NCI-H128 (cell line): Measurements from ENCODE around the gene G0S2.
A peak's percentile ranks its signal among the peaks of the same experiment; 100 is the strongest.

Experiments
- DNase-seq: peaks from one replicate; lab custom pipeline; 2025; ENCODE audit not compliant: unreplicated experiment; lab: John Stamatoyannopoulos, UW

The G0S2 gene

GRCh38 chr1:209648346-209648745, 26.9 kb upstream of the G0S2 start:
- DNase-seq: no peak

GRCh38 chr1:209648931-209649776, 26.1 kb upstream of the G0S2 start:
- DNase-seq: no peak

DNA sequence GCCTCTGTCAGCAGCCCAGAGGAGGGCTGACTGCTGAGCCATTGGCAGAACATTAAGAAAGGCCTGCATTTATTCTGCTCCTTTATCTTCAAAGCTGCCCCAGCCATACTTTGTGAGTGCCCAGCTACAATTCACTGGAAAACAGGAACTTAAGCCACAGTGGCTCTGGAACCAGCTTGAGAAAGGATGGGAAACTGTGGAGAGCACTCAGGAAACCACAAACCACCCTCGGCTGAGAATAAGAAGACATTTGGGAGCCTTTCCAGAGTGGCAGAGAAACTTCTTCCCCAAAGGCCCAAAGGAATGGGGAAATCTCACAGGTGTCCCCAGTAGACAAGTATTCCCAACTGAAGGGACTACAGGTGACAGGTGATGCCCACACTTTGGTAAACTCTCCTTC, 24.8 kb upstream of the G0S2 start:
- no peak for DNase-seq

GRCh38 chr1:209651138-209651587, 24.0 kb upstream of the G0S2 start:
- DNase-seq: no peak

DNA sequence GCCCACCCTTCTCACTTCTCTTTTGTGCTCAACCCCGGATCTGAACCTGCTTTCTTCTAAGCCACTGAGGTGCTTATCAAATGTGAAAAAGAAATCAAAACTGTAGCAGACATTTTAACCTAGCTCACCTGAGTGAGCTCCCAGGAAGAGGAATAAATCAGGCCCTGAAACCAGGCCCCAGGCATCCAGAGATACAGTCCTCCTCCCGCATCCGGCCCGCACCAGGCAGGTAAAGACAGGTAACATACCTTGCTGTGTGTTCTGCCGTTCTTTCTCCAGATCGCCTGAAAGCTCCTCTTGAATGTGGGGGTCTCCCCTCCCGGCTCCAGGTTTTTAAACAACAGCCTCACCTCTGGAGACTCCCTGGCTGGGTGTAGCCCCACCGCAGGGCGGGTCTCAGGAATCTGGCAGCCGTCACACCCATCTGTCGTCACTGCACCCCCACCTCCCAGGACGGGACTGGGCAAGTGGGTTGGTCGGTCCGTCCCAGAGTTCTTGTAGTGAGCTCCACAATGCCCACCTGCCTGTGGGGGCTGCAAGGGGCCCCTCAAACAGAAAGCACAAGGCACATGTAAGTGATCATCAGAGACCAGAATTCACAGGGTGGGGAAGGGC, 23.0 kb upstream of the G0S2 start, which contains the start of gene LAMB3:
Gene LAMB3, minus strand, starts transcription at position 305 of the 615 bp plus-strand sequence. CDS start 1,481 bp downstream, outside the sequence.
- no peak for DNase-seq

DNA sequence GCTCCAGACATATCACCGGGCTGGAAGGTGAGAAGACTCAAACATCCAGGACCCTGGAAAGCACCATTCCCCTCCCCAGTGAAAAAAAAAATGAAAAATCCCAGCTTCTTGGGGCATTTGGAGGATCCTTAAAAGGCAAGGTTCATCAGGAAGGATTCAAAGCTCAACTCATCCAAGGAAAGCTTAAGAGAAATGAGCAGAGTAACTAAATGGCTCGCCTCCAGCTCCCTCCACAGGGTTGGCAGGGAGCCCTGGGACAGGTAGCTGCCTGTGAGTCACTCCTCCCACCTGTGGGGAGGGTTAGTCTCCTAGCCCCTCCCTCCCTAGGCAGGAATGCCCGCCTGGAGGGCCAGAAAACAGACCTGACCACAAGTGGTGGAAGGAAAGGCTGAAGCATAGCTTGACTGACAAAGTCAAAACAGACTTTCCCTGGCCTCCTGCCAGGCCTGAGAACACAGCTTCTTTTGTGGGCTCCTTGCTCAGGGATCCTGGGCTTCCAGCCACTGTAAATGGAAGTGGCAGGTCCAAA, 22.3 kb upstream of the G0S2 start:
- DNase-seq: peak; percentile 80

GRCh38 chr1:209653915-209654351, 21.3 kb upstream of the G0S2 start:
- no peak for DNase-seq

- no peak for DNase-seq
Measured at GRCh38 chr1:209655411-209656231, 19.6 kb upstream of the G0S2 start.

DNA sequence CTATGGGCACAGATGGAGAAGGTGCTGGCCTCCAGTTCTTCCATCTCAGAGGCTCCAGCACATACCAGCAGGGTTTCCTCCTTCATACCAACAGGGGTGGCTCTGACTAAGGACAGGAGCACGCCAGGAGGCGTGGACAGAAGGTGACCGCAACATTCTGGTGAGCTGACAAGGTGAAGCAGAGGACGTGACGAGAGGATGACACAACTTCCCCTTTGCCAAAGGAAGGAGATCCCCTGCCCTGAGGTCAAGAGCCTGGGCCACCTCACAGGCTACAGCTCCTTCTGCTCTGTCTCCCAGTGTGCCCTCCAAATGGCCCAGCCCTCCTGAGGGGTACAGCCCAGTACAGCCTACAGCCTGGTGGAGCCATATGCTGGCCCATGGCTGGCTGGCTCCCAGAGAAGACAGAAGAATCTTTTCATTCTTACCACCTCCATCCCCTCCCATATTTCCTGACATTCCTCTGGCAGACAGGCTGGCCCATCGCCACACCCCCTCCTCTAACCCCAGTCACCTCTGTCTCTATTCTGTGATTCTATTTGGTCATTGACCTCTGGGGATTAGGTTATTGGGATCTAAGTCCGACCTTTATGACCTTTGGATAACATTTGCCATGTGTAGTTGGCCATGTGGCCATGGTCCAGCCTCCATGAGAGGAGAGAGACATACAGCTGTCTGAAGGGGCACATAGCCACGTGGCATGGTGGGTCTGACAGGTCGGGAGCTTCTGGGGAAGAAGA, 17.9 kb upstream of the G0S2 start:
- DNase-seq: no peak

GRCh38 chr1:209657918-209658317, 17.3 kb upstream of the G0S2 start:
- no peak for DNase-seq

GRCh38 chr1:209659909-209660308, 15.3 kb upstream of the G0S2 start:
- no peak for DNase-seq

DNA sequence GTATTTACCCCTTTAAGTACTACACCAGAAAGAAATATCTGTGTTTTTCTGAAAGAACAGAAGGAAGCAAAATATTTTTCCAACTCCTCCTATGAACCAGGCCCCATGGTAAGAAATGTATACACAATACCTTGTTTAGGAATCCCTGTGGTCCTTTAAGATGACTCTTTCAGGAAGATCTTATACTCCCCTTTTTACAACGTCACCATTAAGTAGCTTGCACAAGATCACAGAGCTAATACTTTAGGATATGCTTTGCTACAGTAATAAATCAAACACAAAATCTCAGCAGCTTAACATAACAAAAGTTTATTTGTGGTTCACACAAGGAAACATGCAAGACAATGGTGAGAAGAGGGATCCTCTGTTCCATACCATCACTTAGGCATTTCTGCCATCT, 14.1 kb upstream of the G0S2 start:
- no peak for DNase-seq

- DNase-seq: no peak
Measured at GRCh38 chr1:209662879-209663327, 12.3 kb upstream of the G0S2 start.

DNA sequence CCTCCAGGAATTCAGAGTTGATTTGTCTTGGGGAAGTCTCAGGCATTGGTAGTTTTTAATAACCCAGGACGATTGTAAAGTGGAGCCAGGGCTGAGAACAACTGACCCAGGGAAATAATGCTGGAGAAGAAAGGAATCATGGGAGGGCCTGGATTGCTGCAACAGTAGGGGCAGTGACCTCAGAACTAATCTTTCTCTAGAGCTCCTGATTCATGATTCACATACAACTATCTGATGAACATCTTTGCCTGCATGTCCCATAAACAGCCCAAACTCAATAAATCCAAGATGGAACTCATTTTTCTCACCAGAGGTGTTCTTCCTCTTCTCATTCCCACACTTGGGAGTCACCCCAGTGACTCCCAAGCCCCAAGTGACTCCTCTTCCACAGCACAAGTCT, 8.1 kb upstream of the G0S2 start:
- no peak for DNase-seq

- no peak for DNase-seq
Measured at GRCh38 chr1:209667708-209668107, 7.5 kb upstream of the G0S2 start.

- DNase-seq: no peak
Measured at GRCh38 chr1:209670441-209671082, 4.7 kb upstream of the G0S2 start.

DNA sequence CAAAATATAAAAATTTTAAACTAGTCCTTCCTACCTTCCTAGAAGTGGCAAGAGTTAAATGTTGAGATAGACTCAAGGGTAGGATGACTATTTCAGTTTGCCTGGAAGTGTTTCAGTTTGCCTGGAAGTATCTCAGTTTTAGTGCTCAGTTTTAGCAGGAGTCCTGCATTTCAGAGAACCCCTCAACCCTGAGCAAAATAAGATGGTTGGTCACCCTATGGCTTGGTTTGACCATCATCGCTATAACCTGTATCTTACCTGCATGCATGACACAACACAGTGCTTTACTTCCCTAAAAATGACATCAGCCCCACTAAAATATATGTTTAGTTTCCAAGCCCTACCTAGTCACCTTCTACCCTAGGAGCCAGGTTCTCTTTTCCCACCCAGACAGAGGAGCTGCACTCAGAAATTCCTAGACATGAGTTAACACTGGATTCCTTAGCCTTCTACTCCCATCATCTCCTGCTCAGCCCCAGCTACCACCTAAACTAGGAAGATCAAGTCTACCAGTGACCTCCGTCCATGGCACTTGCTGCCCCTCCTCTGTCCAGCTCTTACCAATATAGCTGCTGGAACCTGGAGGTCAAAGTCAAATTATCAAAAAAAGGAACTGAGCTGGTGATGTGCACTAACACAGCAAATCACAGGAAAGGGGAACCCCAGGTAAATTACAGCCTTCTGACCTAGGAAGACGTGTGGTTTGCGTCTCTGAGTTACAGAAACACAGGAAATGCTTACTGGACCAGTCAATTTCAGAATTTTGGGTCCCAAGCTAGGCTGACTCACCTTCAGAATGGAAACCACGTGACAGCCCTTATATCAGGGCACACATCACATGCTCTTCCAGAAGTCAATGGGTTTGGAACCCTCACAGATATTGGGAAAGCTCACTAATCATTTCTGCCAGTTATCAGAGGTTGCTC, 2.2 kb upstream of the G0S2 start:
- DNase-seq: no peak

DNA sequence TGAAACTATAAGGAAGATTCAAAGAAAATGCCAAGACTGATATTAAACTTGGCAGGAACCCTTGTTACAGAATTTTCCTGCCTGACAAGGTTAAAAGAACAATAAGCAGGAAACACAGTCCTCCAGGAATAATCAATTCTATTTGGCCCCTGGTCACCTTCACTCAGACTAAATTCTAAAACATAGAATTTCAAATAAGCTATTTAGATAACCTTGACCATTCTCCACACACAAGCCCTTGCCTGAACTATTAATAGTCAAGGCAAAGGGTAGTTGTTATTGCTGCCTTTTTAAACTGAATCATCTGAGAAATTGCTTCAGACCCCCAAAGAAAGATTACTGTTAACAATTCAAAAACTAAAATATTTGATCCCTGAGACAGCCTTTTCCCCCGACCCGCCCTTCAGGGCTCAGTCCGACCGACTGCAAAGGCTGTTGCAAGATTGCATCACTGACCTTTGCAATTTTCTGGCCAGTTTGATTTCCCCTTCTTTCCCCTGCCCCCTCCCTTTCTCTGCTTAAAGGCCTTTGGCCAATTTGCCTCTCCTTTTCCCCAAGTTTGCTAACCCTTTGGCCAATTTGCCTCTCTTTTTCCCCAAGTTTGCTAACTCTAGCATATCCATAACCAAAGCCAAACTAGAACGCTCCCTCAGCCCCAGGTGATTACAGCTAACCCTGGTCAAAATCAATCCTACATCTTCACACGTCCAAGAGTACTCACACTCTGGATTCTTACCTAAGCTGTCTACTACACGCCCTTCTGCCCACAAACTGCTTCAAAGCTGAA, 1.4 kb upstream of the G0S2 start:
- DNase-seq: no peak
